Measurements from ENCODE around the gene PRKCG. TPM values are rescaled to one million over a fixed set of nuclear protein-coding genes. Genes with fewer than 3 reads are reported as not detected.

PRKCG gene
- total RNA-seq, 4 donors from 2014 or later: not detected

DNA sequence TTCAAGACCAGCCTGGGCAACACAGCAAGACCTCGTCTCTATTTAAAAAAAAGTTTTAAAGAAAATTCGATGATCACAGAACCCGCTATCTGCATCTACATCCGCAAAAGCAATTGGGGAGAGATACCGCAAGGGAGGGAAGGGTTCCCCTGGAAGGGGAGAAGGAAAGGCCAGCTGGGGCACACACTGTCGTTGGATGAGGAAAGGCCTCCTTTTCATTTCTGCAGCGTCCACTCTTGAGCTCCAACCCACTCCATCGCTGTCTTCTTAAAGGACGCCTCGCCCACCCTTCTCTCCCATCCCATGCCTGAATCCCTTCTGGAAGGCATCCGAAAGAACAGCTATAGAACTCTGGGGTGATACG lies 3.2 kb upstream of the PRKCG start:
- TF ChIP-seq CTCF (IDR thresholded peaks at IDR 0.05; ENCODE audit: low read depth): no peak

- no peak for TF ChIP-seq CTCF (IDR thresholded peaks at IDR 0.05; ENCODE audit: low read depth)
These were observed 2.6 kb upstream of the PRKCG start for GRCh38 chr19:53879140-53880081.

- TF ChIP-seq CTCF (IDR thresholded peaks at IDR 0.05; ENCODE audit: low read depth): no peak
These were observed 1.1 kb upstream of the PRKCG start for GRCh38 chr19:53880711-53881481.

DNA sequence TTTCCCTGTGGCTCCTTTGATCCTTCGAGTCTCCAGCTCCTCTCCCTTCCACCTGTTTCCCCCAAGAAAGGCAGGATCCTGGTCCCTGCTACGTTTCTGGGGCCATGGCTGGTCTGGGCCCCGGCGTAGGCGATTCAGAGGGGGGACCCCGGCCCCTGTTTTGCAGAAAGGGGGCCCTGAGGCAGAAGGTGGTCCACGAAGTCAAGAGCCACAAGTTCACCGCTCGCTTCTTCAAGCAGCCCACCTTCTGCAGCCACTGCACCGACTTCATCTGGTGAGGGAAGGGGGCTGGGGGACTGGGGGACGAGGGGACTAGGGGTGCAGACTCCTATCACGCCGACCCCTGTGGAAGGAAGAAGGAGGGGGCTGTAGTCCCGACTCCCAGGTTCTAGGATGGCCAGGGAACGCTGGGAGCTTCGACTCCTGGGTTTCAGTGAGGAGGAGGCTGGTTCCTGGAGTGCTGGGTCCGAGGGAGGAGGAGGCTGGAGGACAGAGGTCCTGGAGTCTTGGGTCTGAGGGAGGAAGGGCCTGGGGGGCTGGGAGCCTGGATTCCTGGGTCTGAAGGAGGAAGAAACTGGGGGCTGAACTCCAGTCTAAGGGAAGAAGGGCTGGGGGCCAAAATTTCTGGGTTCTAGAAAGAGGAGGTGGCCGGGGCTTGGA lies 524 bp downstream of the PRKCG start:
- no peak for TF ChIP-seq CTCF (IDR thresholded peaks at IDR 0.05; ENCODE audit: low read depth)

DNA sequence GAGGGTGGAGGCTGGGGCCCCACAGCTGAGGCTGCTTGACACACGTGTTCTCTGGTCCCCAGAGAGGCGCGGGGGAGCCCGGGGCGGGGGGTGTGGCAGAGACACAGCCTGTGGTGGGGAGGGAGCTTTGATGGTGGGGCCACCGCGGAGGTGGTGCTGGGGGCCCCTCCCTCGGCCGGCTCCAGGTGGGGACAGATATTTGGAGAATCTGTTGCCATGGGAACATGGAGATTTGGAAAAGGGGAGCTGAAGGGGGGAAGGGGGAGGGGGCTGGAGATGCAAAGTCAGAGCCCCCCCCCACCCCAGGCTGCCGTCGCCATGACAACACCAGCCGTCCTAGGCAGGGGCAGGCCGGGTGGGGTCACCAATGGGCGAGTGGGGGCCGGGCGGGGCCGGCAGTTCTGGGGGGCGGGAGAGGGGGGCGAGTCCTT lies 1.2 kb downstream of the PRKCG start:
- TF ChIP-seq CTCF (IDR thresholded peaks at IDR 0.05; ENCODE audit: low read depth): no peak

DNA sequence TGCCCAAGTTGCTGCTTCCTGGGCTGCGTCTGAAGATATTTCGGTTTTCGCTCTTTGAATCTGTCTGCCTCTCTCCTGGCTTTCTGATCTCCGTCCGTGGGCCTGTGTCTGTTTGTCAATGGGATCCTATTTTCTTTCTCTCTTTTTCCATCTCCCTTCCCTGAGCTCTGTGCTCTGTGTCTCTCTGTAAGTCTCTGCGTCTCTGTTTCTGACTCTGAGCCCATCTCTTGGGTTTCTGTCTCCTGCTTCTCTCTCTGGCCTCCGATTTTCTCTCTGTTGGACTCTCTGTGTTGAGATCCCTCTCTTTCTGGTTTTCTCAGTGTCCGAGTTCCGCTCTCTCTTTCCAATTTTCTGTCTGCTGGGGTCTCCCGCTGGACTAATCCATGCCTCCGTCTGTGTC lies 1.7 kb downstream of the PRKCG start:
- TF ChIP-seq CTCF (IDR thresholded peaks at IDR 0.05; ENCODE audit: low read depth): no peak

- TF ChIP-seq CTCF (IDR thresholded peaks at IDR 0.05; ENCODE audit: low read depth): no peak
These were observed 2.3 kb downstream of the PRKCG start for GRCh38 chr19:53884256-53884655.
